ENCODE data around the gene GFRA3. TPM values are rescaled to one million over a fixed set of nuclear protein-coding genes. Genes with fewer than 3 reads are reported as not detected.

Gene GFRA3
- total RNA-seq, 1 experiment from 2014 or later: 1.6 TPM

- H3K18ac ChIP-seq (ENCODE audit: insufficient read length, low read depth, low read length): no peak overlapping the region
- Mint-ChIP-seq H3K4me1 (peaks cover 0 to 4% of the 10 kb centered on the region in 2 experiments; a peak in 1 of 4 replicates), H3K4me3 (no peak overlapping the region), H3K27ac (no peak overlapping the region), H3K9me3 (no peaks in the 10 kb centered on the region), H3K27me3 (ENCODE audit: low read depth) (peaks cover 5% of the 10 kb centered on the region), H3K36me3 (ENCODE audit: insufficient read depth in 1 of 3, low read depth in 3 of 3) (no peaks in the 10 kb centered on the region)
- no peak overlapping the region for H3K14ac ChIP-seq (ENCODE audit: insufficient read depth, low read length)
- H3K4me1 ChIP-seq (ENCODE audit: insufficient read depth, low read length): no peaks in the 10 kb centered on the region
- no peak overlapping the region for H2AK5ac ChIP-seq (ENCODE audit: insufficient read length, low read length)
- no peak overlapping the region for H3K27ac ChIP-seq (ENCODE audit: insufficient read length, low read depth, low read length)
- H3K27me3 ChIP-seq (ENCODE audit: insufficient read depth, low read length): no peaks in the 10 kb centered on the region
- H3K4ac ChIP-seq (ENCODE audit: low read depth, low read length): no peak overlapping the region
- no peaks in the 10 kb centered on the region for H3K79me1 ChIP-seq (ENCODE audit: insufficient read depth, low read depth, low read length, poor library complexity, severe bottlenecking)
- no peak overlapping the region for H2BK15ac ChIP-seq (ENCODE audit: low read depth, low read length)
- H2BK120ac ChIP-seq (ENCODE audit: low read depth, low read length, poor library complexity, severe bottlenecking): no peak overlapping the region
- no peak for DNase-seq
- no peak overlapping the region for H3K23ac ChIP-seq (ENCODE audit: insufficient read length, low read depth, low read length)
- WGBS (ENCODE audit: extremely low coverage, insufficient read length, low lambda C conversion rate): no CpG with 5 or more reads among the region's 4 CpGs
- H4K5ac ChIP-seq (ENCODE audit: insufficient read length, low read depth, low read length): no peak overlapping the region
- no peaks in the 10 kb centered on the region for H4K20me1 ChIP-seq (ENCODE audit: control insufficient read depth, insufficient read depth, insufficient read length)
- no peak overlapping the region for H2BK5ac ChIP-seq (ENCODE audit: insufficient read length, low read length)
- TF ChIP-seq CTCF (conservative IDR thresholded peaks at IDR 0.05): no peak
- H3K4me2 ChIP-seq (ENCODE audit: insufficient read depth, insufficient read length, low read length): no peak overlapping the region
- H2AFZ ChIP-seq (ENCODE audit: low read length): no peak overlapping the region
- H3K9me3 ChIP-seq (ENCODE audit: control insufficient read depth, low read depth, low read length): no peaks in the 10 kb centered on the region
- no peak overlapping the region for H4K91ac ChIP-seq (ENCODE audit: insufficient read length, low read depth, low read length)
- no peak overlapping the region for H3T11ph ChIP-seq (ENCODE audit: low read length)
- no peak overlapping the region for H3K9ac ChIP-seq (ENCODE audit: extremely low read depth, insufficient read length, low read length)
- no peak overlapping the region for H2BK20ac ChIP-seq (ENCODE audit: low read depth, low read length, poor library complexity, severe bottlenecking)
- H2BK12ac ChIP-seq (ENCODE audit: insufficient read length, low read depth, low read length): no peak overlapping the region
- no peak overlapping the region for H3K56ac ChIP-seq (ENCODE audit: insufficient read length, low read depth, low read length)
- H3K79me2 ChIP-seq (ENCODE audit: insufficient read depth, low read length): no peaks in the 10 kb centered on the region
- H3K23me2 ChIP-seq (ENCODE audit: insufficient read length, low read depth, low read length, poor library complexity, severe bottlenecking): peaks cover 2% of the 10 kb centered on the region
- no peak overlapping the region for H4K8ac ChIP-seq (replicated peaks; ENCODE audit: insufficient read length, low read depth, low read length)
Observed at GRCh38 chr5:138258704-138259292, 15.6 kb downstream of the GFRA3 start.
